Measurements from ENCODE around the gene BCL6. TPM values are rescaled to one million over a fixed set of nuclear protein-coding genes. Genes with fewer than 3 reads are reported as not detected.
"Not testable (repeated sequence)": the region's sequence is repeated elsewhere in the genome, so short reads cannot be mapped to it uniquely, and the experiment has no call there.

Gene BCL6
- total RNA-seq, 1 donor from 2014 or later: 82.1 TPM

GRCh38 chr3:187695449-187695848, 49.8 kb downstream of the BCL6 start:
- intact Hi-C loops (cut with DNase I): no loop called here
- ATAC-seq (ENCODE audit: poor library complexity): peak; percentile 56
- peak; percentile 41 for DNase-seq

GRCh38 chr3:187694801-187695200, 50.5 kb downstream of the BCL6 start:
- intact Hi-C loops (cut with DNase I): no loop called here
- ATAC-seq (ENCODE audit: poor library complexity): peak; percentile 44
- DNase-seq: no peak

- ATAC-seq (ENCODE audit: poor library complexity) (no peak), DNase-seq (no peak)
- intact Hi-C loops (cut with DNase I): no loop called here
Observed at GRCh38 chr3:187693431-187693830, 51.8 kb downstream of the BCL6 start.

- intact Hi-C loops (cut with DNase I): no loop called here
- DNase-seq (no peak), ATAC-seq (ENCODE audit: poor library complexity) (no peak)
Observed at GRCh38 chr3:187689984-187690383, 55.3 kb downstream of the BCL6 start.

- ATAC-seq (ENCODE audit: poor library complexity) (no peak), DNase-seq (no peak)
- intact Hi-C loops (cut with DNase I): no loop called here
Observed at GRCh38 chr3:187686621-187687273, 58.5 kb downstream of the BCL6 start.

- intact Hi-C loops (cut with DNase I): no loop called here
- DNase-seq (no peak), ATAC-seq (ENCODE audit: poor library complexity) (no peak)
Observed at GRCh38 chr3:187685948-187686347, 59.3 kb downstream of the BCL6 start.

- no peak for DNase-seq
- intact Hi-C loops (cut with DNase I): no loop called here
- ATAC-seq (ENCODE audit: poor library complexity): no peak
Observed at GRCh38 chr3:187684880-187685279, 60.4 kb downstream of the BCL6 start.

- no peak for ATAC-seq (ENCODE audit: poor library complexity)
- DNase-seq: no peak
- intact Hi-C loops (cut with DNase I): no loop called here
Observed at GRCh38 chr3:187684444-187684843, 60.8 kb downstream of the BCL6 start.

GRCh38 chr3:187681756-187682155, 63.5 kb downstream of the BCL6 start:
- intact Hi-C loops (cut with DNase I); ATAC-seq (ENCODE audit: poor library complexity); DNase-seq: not testable (repeated sequence)

- intact Hi-C loops (cut with DNase I): loop anchor here (2.0 to 10.0 kb wide), 3 partner anchors 361 to 565 kb away; no protein-coding TSS in a partner anchor
- peak; percentile 81 for DNase-seq
- ATAC-seq (ENCODE audit: poor library complexity): peak; percentile 98
Observed at GRCh38 chr3:187679638-187680396, 65.5 kb downstream of the BCL6 start.

GRCh38 chr3:187678726-187679268, 66.5 kb downstream of the BCL6 start:
- ATAC-seq (ENCODE audit: poor library complexity): peak; percentile 92
- DNase-seq: no peak
- intact Hi-C loops (cut with DNase I): loop anchor here (2.0 to 10.0 kb wide), 3 partner anchors 360 to 564 kb away; no protein-coding TSS in a partner anchor

GRCh38 chr3:187677604-187678003, 67.7 kb downstream of the BCL6 start:
- intact Hi-C loops (cut with DNase I): loop anchor here (2.0 to 10.0 kb wide), 3 partner anchors 359 to 563 kb away; no protein-coding TSS in a partner anchor
- no peak for DNase-seq

GRCh38 chr3:187673012-187673411, 72.3 kb downstream of the BCL6 start:
- DNase-seq (no peak), ATAC-seq (ENCODE audit: poor library complexity) (no peak)
- intact Hi-C loops (cut with DNase I): loop anchor here (10.0 kb wide), 1 partner anchor 558 kb away; no protein-coding TSS in a partner anchor

More at GRCh38 chr3:187677604-187678003, 67.7 kb downstream of the BCL6 start:
- ATAC-seq (ENCODE audit: poor library complexity): no peak

Other genes with a start within 250 kb of the BCL6 start
- gene SST, start 75.1 kb downstream of the BCL6 start, total RNA-seq: not detected
- gene RTP2, start 42.9 kb downstream of the BCL6 start, total RNA-seq: not detected

Data from Right ventricle myocardium superior (tissue), 1 donor.